Neutrophil (primary cell): ENCODE results near the gene CCDC127.

ENCODE experiments used
- H3K27ac ChIP-seq: fragments of 200-600 bp; sonication (generic); 2 replicates; pipeline ENCODE4 v1.5.1; 2016; ENCODE audit warnings: mild to moderate bottlenecking, moderate library complexity
- H3K27me3 ChIP-seq: fragments of 200-600 bp; sonication (generic); 2 replicates; pipeline ENCODE4 v1.6.0; 2016; ENCODE audit warnings: mild to moderate bottlenecking
- H3K36me3 ChIP-seq: fragments of 200-600 bp; sonication (generic); 2 replicates; pipeline ENCODE4 v1.5.1; 2017
- H3K4me1 ChIP-seq, 2 experiments: fragments of 200-600 bp in 1 of 2; sonication (generic) in 1 of 2; 1 replicate in 1 of 2; 2 replicates in 1 of 2; pipeline versions ENCODE4 v1.5.1 to v1.6.1; 2013 to 2016; ENCODE audit warnings: low read depth in 1 of 2, low read length in 1 of 2, mild to moderate bottlenecking in 1 of 2, moderate library complexity in 1 of 2; ENCODE audit not compliant: control insufficient read depth in 1 of 2, insufficient read depth in 1 of 2
- H3K4me3 ChIP-seq, 2 experiments: fragments of 200-600 bp in 1 of 2; sonication (generic) in 1 of 2; 1 replicate in 1 of 2; 2 replicates in 1 of 2; pipeline ENCODE4 v1.5.1; 2013 to 2016; ENCODE audit warnings: low read depth in 1 of 2, low read length in 1 of 2, mild to moderate bottlenecking in 1 of 2, moderate library complexity in 1 of 2
- H3K9me3 ChIP-seq: fragments of 200-600 bp; sonication (generic); 2 replicates; pipeline ENCODE4 v1.5.1; 2016
- TF ChIP-seq, protein P1 (sequence below): fragments of 200-600 bp; sonication (generic); IDR thresholded peaks from 2 replicates; pipeline ENCODE4 v1.5.1; 2016; ENCODE audit warnings: antibody characterized with exemption

Gene CCDC127

DNA sequence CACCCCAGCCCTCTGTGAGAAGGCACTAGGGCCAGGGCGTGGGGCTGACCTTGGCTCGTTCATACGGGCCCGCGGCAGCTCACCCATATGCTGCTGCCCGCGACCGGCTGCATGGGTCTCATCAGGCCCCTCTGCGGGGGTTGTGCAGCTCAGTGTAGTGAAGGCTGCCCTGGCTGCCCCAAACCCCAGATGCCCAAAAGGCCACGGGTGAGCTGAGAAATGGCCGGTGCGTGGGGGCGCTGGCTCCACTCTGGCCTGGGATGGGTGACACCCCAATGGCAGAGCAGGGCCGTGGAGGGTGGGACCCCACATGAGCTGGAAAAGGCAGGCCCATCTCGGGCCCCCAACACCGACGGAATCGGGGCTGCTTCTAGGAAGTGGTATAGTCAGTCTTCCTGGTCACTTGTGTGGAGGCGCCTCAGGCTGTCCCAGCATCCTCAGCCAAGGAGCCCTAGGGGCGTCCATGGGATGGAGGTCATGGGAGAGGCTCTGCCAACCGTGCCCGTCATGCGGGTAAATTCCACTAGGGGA, 46.1 kb downstream of the CCDC127 start:
- no peaks in the 10 kb centered on the region for H3K9me3 ChIP-seq
- TF ChIP-seq, protein P1, sequence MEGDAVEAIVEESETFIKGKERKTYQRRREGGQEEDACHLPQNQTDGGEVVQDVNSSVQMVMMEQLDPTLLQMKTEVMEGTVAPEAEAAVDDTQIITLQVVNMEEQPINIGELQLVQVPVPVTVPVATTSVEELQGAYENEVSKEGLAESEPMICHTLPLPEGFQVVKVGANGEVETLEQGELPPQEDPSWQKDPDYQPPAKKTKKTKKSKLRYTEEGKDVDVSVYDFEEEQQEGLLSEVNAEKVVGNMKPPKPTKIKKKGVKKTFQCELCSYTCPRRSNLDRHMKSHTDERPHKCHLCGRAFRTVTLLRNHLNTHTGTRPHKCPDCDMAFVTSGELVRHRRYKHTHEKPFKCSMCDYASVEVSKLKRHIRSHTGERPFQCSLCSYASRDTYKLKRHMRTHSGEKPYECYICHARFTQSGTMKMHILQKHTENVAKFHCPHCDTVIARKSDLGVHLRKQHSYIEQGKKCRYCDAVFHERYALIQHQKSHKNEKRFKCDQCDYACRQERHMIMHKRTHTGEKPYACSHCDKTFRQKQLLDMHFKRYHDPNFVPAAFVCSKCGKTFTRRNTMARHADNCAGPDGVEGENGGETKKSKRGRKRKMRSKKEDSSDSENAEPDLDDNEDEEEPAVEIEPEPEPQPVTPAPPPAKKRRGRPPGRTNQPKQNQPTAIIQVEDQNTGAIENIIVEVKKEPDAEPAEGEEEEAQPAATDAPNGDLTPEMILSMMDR: no peak
- H3K4me1 ChIP-seq: no peaks in the 10 kb centered on the region
- H3K4me3 ChIP-seq: no peak overlapping the region
- H3K36me3 ChIP-seq: no peaks in the 10 kb centered on the region
- no peak overlapping the region for H3K27ac ChIP-seq
- H3K27me3 ChIP-seq: no peaks in the 10 kb centered on the region

DNA sequence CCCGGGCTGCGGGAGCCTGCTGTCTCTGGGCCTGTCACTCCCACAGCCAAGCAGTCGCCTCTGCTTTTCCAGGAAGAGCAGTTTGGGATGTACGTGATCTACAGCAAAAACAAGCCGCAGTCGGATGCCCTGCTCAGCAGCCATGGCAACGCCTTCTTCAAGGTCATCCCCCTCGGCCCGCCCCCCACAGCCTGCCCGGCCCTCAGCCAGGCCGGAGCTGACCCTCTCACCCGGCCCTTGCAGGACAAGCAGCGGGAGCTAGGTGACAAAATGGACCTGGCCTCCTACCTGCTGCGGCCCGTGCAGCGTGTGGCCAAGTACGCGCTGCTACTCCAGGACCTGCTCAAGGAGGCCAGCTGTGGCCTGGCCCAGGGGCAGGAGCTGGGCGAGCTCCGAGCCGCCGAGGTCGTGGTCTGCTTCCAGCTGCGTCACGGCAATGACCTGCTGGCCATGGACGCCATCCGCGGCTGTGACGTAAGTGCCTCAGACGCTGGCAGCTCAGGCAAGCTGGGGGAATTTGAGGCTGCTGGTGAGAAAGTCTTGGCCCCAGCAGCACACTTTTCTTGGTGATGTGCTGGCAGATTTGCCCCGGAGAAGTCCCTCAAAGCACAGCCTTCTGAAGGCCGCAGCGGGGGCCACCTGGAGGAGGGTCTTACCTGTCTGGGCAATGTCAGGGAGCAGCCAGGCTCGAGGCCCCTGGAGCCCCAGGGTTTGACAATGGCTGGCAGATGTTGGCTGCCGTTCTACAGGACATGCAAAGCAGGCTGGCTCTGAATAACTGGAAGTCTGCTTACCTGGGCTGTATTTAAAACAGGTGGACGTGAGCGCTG, 46.8 kb downstream of the CCDC127 start:
- Histone ChIP-seq H3K4me3 (no peak overlapping the region), H3K27ac (no peak overlapping the region)

DNA sequence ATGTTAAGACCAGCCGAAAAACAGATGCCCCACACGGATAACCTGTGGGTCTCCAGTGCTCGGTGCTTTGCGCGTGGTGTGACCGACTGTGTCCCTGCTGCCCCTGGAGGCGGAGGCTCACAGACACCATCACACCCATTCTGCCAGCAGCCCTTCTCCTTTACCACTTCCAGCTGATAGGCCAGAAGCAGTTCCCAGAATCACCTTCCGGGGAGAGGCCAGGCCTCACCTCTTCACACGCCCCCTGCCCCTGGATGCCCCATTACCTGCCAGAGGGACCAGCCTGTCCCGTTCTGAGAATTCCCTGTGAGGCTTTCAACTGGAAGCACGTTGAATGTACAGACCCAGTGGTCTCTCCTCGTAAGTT, 48.2 kb downstream of the CCDC127 start:
- no peaks in the 10 kb centered on the region for H3K4me1 ChIP-seq
- H3K36me3 ChIP-seq: no peaks in the 10 kb centered on the region
- H3K27me3 ChIP-seq: no peaks in the 10 kb centered on the region
- no peak overlapping the region for H3K27ac ChIP-seq
- H3K9me3 ChIP-seq: no peaks in the 10 kb centered on the region
- H3K4me3 ChIP-seq: no peak overlapping the region
- TF ChIP-seq, protein P1: no peak

More for the DNA sequence above, 46.8 kb downstream of the CCDC127 start:
- Histone ChIP-seq H3K9me3 (no peaks in the 10 kb centered on the region), H3K27me3 (no peaks in the 10 kb centered on the region), H3K4me1 (no peaks in the 10 kb centered on the region), H3K36me3 (no peaks in the 10 kb centered on the region)
- TF ChIP-seq, protein P1: no peak

DNA sequence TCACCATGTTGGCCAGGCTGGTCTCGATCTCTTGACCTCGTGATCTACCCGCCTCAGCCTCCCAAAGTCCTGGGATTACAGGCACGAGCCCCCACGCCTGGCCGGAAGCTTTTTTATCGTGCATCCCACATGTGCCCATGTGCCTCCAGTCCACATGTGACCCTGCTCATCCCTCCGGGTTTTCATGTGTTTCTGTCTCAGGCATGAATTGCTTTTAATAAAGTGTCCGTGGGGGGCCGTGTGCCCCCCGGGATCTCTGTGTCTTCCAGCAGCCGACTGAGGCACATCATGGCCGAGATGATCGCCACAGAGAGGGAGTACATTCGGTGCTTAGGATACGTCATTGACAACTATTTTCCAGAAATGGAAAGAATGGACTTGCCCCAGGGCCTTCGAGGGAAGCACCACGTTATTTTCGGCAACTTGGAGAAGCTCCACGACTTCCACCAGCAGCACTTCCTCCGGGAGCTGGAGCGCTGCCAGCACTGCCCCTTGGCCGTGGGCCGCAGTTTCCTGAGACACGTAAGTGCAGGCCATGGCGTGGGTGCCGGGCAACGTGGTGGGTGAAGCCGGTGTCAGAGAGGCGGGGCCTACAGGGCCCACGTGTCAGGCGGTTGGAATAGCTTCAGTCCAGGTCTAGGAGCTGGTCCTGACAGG, 48.8 kb downstream of the CCDC127 start:
- H3K27me3 ChIP-seq: no peaks in the 10 kb centered on the region
- H3K36me3 ChIP-seq: no peaks in the 10 kb centered on the region
- H3K4me3 ChIP-seq: no peak overlapping the region
- H3K9me3 ChIP-seq: no peaks in the 10 kb centered on the region
- TF ChIP-seq, protein P1: no peak
- H3K4me1 ChIP-seq: no peaks in the 10 kb centered on the region
- H3K27ac ChIP-seq: no peak overlapping the region

DNA sequence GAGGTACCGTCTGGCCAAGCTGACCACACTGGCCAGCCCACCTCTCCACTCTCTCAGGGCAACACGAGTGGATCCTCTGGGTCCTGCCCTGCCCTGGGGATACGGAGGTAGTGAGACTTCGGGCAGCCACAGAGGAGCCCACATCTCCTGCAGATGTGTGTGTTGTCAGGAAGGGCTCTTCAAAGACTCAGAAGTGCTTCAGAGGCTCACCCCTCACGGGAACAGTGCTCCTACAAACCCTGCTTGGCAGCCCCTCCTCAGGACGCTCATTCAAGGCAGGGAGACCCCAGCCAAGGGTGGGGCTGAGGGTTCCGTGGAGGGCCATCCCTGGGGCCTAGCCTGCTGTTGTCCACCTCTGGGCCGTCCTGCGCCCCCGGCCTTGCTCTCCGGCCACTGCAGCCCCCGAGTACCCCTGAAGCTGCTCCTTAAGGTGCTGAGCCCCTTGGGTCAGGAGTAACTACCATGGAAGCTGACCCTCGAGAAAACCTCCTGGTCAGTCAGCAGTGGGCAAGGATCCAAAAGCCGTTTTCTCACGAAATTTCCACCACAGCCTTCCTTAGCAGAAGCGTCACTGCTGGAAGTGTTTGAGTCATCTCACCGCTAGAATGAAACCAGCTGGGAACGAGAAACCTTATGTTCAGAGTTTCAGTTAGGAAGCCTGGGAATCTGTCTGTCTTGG, 49.8 kb downstream of the CCDC127 start:
- H3K4me3 ChIP-seq: no peak overlapping the region
- no peaks in the 10 kb centered on the region for H3K27me3 ChIP-seq
- no peak overlapping the region for H3K27ac ChIP-seq
- H3K4me1 ChIP-seq: no peaks in the 10 kb centered on the region
- TF ChIP-seq, protein P1: no peak
- no peaks in the 10 kb centered on the region for H3K36me3 ChIP-seq
- no peaks in the 10 kb centered on the region for H3K9me3 ChIP-seq
